ENCODE measurements around the gene CREB5.
A peak's percentile ranks its signal among the peaks of the same experiment; 100 is the strongest.

CREB5 gene

GRCh38 chr7:28754447-28754846 is 342.1 kb downstream of the CREB5 start:
- H3K4me1 ChIP-seq (ENCODE audit: insufficient read depth, low read length): peaks cover 33% of the 10 kb centered on the region
- no peak overlapping the region for H3K4me3 ChIP-seq (ENCODE audit: low read length)
- H3K36me3 ChIP-seq (ENCODE audit: insufficient read depth, low read length): no peaks in the 10 kb centered on the region
- no peaks in the 10 kb centered on the region for H3K27me3 ChIP-seq (ENCODE audit: insufficient read depth, low read length)
- no peak overlapping the region for H2AFZ ChIP-seq (ENCODE audit: low read depth, low read length)
- no peaks in the 10 kb centered on the region for H3K9me3 ChIP-seq (ENCODE audit: low read length)

DNA sequence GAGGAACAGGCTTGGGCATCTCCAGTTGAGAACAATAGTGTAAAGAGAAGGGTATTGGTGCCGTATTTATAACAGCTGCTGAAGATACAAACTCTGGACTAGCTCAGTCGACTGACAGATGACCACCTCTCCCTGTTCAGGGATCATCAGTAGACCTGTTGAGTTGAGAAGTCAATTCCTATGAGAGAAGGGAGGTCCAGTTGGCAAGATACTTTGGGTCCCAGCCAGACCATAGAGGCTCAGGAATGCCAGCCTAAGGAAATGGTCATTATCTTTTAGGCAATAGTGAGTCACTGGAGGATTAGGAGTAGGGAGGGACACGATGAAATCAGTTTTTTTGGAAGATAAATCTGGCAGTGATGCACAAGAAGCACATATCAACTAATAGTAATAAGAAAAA is 342.9 kb downstream of the CREB5 start:
- Histone ChIP-seq H3K9me3 (ENCODE audit: low read length) (no peaks in the 10 kb centered on the region), H3K4me3 (ENCODE audit: low read length) (no peak overlapping the region), H3K36me3 (ENCODE audit: insufficient read depth, low read length) (no peaks in the 10 kb centered on the region), H3K27me3 (ENCODE audit: insufficient read depth, low read length) (no peaks in the 10 kb centered on the region), H3K4me1 (ENCODE audit: insufficient read depth, low read length) (peaks cover 41% of the 10 kb centered on the region), H2AFZ (ENCODE audit: low read depth, low read length) (no peak overlapping the region)

DNA sequence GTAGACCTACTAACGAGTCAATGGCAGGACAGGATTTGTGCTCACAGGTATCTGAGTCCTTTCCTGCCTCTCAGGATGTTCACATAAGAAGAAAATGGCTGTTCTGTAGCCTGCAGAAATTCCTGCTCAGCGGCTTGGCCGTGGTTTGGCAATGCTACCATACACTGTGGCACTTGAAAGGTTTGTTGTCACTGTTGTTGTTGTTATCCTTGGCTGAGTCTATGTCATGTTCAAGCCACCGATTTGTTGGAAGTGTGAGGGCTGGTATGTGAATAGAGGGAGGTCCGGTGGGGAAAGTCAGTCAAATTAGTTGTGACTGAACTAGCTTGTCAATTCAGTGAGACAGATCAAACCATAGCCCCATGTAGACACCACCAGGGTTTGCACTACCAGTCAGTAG is 345.9 kb downstream of the CREB5 start:
- Histone ChIP-seq H3K4me1 (ENCODE audit: insufficient read depth, low read length) (peaks cover 40% of the 10 kb centered on the region), H3K27me3 (ENCODE audit: insufficient read depth, low read length) (no peaks in the 10 kb centered on the region), H3K36me3 (ENCODE audit: insufficient read depth, low read length) (no peaks in the 10 kb centered on the region), H3K4me3 (ENCODE audit: low read length) (no peak overlapping the region), H3K9me3 (ENCODE audit: low read length) (no peaks in the 10 kb centered on the region), H2AFZ (ENCODE audit: low read depth, low read length) (no peak overlapping the region)

- H3K4me1 ChIP-seq (ENCODE audit: insufficient read depth, low read length): peaks cover 27% of the 10 kb centered on the region
- H3K9me3 ChIP-seq (ENCODE audit: low read length): no peaks in the 10 kb centered on the region
- H3K4me3 ChIP-seq (ENCODE audit: low read length): peak overlapping the region; percentile 5
- H2AFZ ChIP-seq (ENCODE audit: low read depth, low read length): no peak overlapping the region
- H3K36me3 ChIP-seq (ENCODE audit: insufficient read depth, low read length): no peaks in the 10 kb centered on the region
- H3K27me3 ChIP-seq (ENCODE audit: insufficient read depth, low read length): no peaks in the 10 kb centered on the region
Observed at GRCh38 chr7:28759475-28759971, 347.2 kb downstream of the CREB5 start.

- no peaks in the 10 kb centered on the region for H3K27me3 ChIP-seq (ENCODE audit: insufficient read depth, low read length)
- no peak overlapping the region for H3K4me3 ChIP-seq (ENCODE audit: low read length)
Observed at GRCh38 chr7:28761505-28761904, 349.2 kb downstream of the CREB5 start.

DNA sequence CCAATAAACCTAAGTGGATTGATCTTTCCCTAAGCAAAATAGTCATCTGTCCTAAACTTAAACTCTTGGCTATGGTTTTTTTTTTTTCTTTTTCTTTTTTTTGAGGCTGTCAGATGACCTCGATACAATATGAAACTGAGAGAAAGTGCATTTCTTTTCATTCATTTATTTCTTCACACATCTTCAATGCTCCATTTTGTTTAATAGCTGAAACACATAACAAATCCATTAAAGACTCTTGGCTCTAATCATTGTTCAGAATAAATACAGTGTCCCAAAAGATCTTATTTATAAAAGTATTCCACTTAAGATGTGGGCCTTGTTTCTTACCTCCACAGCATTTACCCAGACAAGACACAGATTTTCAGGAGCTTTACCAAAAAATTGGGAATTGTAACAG is 350.3 kb downstream of the CREB5 start:
- H3K27me3 ChIP-seq (ENCODE audit: insufficient read depth, low read length): no peaks in the 10 kb centered on the region
- H3K4me1 ChIP-seq (ENCODE audit: insufficient read depth, low read length): peaks cover 26% of the 10 kb centered on the region
- no peak overlapping the region for H2AFZ ChIP-seq (ENCODE audit: low read depth, low read length)
- no peaks in the 10 kb centered on the region for H3K9me3 ChIP-seq (ENCODE audit: low read length)
- no peaks in the 10 kb centered on the region for H3K36me3 ChIP-seq (ENCODE audit: insufficient read depth, low read length)
- no peak overlapping the region for H3K4me3 ChIP-seq (ENCODE audit: low read length)

More at GRCh38 chr7:28761505-28761904, 349.2 kb downstream of the CREB5 start:
- H3K4me1 ChIP-seq (ENCODE audit: insufficient read depth, low read length): peaks cover 26% of the 10 kb centered on the region
- no peaks in the 10 kb centered on the region for H3K9me3 ChIP-seq (ENCODE audit: low read length)
- H3K36me3 ChIP-seq (ENCODE audit: insufficient read depth, low read length): no peaks in the 10 kb centered on the region
- no peak overlapping the region for H2AFZ ChIP-seq (ENCODE audit: low read depth, low read length)

DNA sequence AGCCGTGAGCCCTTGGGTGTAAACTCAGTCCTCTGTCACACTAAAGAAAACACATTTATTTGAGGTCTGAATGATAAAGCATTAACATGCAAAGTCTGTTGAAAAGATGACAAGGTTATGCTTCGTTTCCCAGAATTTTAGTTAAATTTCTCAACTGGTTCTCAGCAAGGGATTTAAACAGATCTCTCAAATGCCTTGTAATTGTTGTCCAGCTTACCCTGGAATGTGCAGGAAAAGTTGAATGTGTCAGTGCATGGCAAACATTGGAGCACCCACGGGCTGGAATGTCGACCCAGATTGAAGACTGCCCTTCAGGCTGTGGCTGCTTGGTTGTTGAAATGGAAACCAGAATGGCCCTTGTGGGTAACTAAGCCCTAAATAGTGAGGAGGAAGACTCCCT is 354.0 kb downstream of the CREB5 start:
- Histone ChIP-seq H3K36me3 (ENCODE audit: insufficient read depth, low read length) (no peaks in the 10 kb centered on the region), H2AFZ (ENCODE audit: low read depth, low read length) (no peak overlapping the region), H3K4me1 (ENCODE audit: insufficient read depth, low read length) (no peaks in the 10 kb centered on the region), H3K27me3 (ENCODE audit: insufficient read depth, low read length) (no peaks in the 10 kb centered on the region), H3K4me3 (ENCODE audit: low read length) (no peak overlapping the region), H3K9me3 (ENCODE audit: low read length) (peaks cover 3% of the 10 kb centered on the region)

DNA sequence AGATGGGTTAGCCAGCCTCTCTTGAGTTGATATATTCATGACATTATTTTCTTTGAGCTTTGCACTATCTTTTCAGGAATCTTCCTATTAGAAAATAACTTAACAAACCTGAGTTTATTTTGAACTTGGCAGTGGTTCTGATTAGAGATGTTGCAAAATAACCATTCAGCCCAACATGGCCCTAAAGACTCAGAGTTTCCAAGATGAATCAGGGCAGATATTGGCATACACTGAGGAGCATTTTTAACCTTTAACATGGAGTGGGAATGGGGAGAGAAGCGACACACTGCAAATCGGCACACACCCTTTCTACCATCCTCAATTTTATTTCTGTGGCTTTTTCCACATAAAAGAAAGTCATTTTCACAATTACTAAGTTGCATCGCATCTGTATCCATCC is 355.0 kb downstream of the CREB5 start:
- Histone ChIP-seq H3K36me3 (ENCODE audit: insufficient read depth, low read length) (no peaks in the 10 kb centered on the region), H3K4me3 (ENCODE audit: low read length) (no peak overlapping the region), H3K4me1 (ENCODE audit: insufficient read depth, low read length) (no peaks in the 10 kb centered on the region), H3K9me3 (ENCODE audit: low read length) (peaks cover 3% of the 10 kb centered on the region), H3K27me3 (ENCODE audit: insufficient read depth, low read length) (no peaks in the 10 kb centered on the region), H2AFZ (ENCODE audit: low read depth, low read length) (no peak overlapping the region)

DNA sequence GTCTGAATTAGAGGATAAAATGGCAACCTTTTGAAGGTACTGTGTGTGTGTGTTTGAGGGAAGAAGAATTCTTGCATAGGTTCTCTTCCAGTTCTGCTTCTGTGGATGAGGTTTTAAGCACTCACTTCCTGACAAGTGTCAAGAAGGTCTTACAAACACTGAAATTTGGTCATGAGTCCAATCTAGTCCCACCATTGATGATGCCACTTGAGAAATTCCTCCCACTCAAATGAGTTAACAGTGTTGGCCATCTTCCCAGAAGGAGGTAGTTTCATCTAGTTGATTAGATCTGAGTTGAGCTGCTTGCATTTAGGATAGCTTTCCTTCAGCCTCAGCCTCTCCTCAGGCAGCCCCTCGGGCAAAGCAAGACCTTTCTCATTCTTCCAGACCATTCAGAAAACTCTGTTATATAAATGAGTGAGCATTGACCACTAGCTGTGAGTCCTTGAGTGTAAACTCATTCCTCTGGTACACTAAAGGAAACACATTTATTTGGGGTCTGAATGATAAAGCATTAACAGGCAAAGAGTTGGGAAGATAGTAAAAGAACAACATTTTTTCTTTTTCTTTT is 356.3 kb downstream of the CREB5 start:
- H2AFZ ChIP-seq (ENCODE audit: low read depth, low read length): no peak overlapping the region
- peaks cover 3% of the 10 kb centered on the region for H3K9me3 ChIP-seq (ENCODE audit: low read length)
- no peaks in the 10 kb centered on the region for H3K4me1 ChIP-seq (ENCODE audit: insufficient read depth, low read length)
- no peaks in the 10 kb centered on the region for H3K27me3 ChIP-seq (ENCODE audit: insufficient read depth, low read length)
- no peak overlapping the region for H3K4me3 ChIP-seq (ENCODE audit: low read length)
- H3K36me3 ChIP-seq (ENCODE audit: insufficient read depth, low read length): no peaks in the 10 kb centered on the region

DNA sequence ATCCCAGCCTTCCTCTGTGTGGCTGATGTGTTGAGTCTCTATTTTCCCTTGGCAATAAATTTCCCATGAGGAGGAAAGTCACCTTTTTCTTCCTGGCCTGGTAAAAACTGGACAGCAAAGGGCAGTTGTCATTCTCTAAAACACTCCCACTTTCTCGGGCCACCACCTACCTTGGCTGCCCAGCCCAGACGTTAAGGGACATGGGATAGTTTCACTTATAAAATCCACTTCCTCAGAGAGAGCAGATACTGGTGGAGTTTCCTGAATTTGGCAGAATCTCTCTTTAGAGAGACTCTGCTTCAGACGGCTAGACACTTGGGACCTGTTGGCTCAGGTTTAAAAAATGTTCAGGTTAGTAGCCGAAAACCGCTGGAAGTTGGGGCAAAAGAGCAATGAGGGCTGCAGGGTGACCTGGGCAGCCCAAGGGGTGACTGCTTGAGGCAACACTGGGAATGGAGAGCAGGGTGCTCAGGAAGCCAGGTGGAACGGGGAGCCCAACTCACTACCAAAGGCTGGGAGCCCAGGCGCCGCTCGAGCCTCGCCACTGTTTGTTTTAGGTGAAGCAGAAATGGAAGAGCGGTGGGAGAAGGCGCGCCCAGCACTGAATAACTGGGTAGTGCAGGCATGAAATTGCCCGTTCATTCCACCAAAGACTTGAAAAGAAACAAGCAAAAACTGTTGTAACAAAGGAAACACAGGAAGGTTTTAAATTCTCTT is 359.7 kb downstream of the CREB5 start:
- no peaks in the 10 kb centered on the region for H3K36me3 ChIP-seq (ENCODE audit: insufficient read depth, low read length)
- no peaks in the 10 kb centered on the region for H3K4me1 ChIP-seq (ENCODE audit: insufficient read depth, low read length)
- no peak overlapping the region for H3K4me3 ChIP-seq (ENCODE audit: low read length)

GRCh38 chr7:28773423-28774145 is 361.3 kb downstream of the CREB5 start:
- H3K9me3 ChIP-seq (ENCODE audit: low read length): peaks cover 3% of the 10 kb centered on the region
- H3K36me3 ChIP-seq (ENCODE audit: insufficient read depth, low read length): no peaks in the 10 kb centered on the region
- H2AFZ ChIP-seq (ENCODE audit: low read depth, low read length): no peak overlapping the region
- no peak overlapping the region for H3K4me3 ChIP-seq (ENCODE audit: low read length)
- no peaks in the 10 kb centered on the region for H3K4me1 ChIP-seq (ENCODE audit: insufficient read depth, low read length)
- no peaks in the 10 kb centered on the region for H3K27me3 ChIP-seq (ENCODE audit: insufficient read depth, low read length)

More for the DNA sequence above, 359.7 kb downstream of the CREB5 start:
- Histone ChIP-seq H2AFZ (ENCODE audit: low read depth, low read length) (no peak overlapping the region), H3K9me3 (ENCODE audit: low read length) (peaks cover 3% of the 10 kb centered on the region), H3K27me3 (ENCODE audit: insufficient read depth, low read length) (no peaks in the 10 kb centered on the region)

- no peaks in the 10 kb centered on the region for H3K27me3 ChIP-seq (ENCODE audit: insufficient read depth, low read length)
- H3K36me3 ChIP-seq (ENCODE audit: insufficient read depth, low read length): no peaks in the 10 kb centered on the region
- H3K9me3 ChIP-seq (ENCODE audit: low read length): peaks cover 3% of the 10 kb centered on the region
- no peaks in the 10 kb centered on the region for H3K4me1 ChIP-seq (ENCODE audit: insufficient read depth, low read length)
- no peak overlapping the region for H3K4me3 ChIP-seq (ENCODE audit: low read length)
- H2AFZ ChIP-seq (ENCODE audit: low read depth, low read length): no peak overlapping the region
Observed at GRCh38 chr7:28774261-28774988, 362.1 kb downstream of the CREB5 start.
